Left lung (tissue), 10 donors: ENCODE results near the gene KRTAP10-12. TPM values are rescaled to one million over a fixed set of nuclear protein-coding genes. Genes with fewer than 3 reads are reported as not detected.

Source experiments
- ATAC-seq: fragments of 200-7000 bp; cut with Tn5 transposase; one replicate; pipeline ENCODE4 v1.9.1; 2020; ENCODE audit warnings: moderate library complexity
- DNase-seq, 4 donors: peaks; one replicate each; pipeline ENCODE4 v3.0.0-alpha.2; 2013 to 2020
- H3K27ac ChIP-seq, 2 donors: fragments of 200-600 bp; sonication (generic) in 1 of 2; one replicate each; pipeline versions ENCODE4 v1.5.0 to v1.8.0; 2020 to 2021
- H3K27me3 ChIP-seq, 2 donors: fragments of 200-600 bp; sonication (generic) in 1 of 2; one replicate each; pipeline versions ENCODE4 v1.5.0 to v1.8.0; 2020 to 2021
- H3K36me3 ChIP-seq, 2 donors: fragments of 200-600 bp; sonication (generic) in 1 of 2; one replicate each; pipeline versions ENCODE4 v1.5.0 to v1.8.0; 2020 to 2021
- H3K4me1 ChIP-seq, 2 donors: fragments of 200-600 bp; one replicate each; pipeline ENCODE4 v1.8.0; 2021
- H3K4me3 ChIP-seq, 2 donors: fragments of 200-600 bp; sonication (generic) in 1 of 2; one replicate each; pipeline versions ENCODE4 v1.5.0 to v1.8.0; 2020 to 2021; ENCODE audit warnings: mild to moderate bottlenecking in 1 of 2
- H3K9me3 ChIP-seq, 2 donors: fragments of 200-600 bp; sonication (generic) in 1 of 2; one replicate each; pipeline versions ENCODE4 v1.5.0 to v1.8.0; 2020 to 2021
- CTCF ChIP-seq, 2 donors: fragments of 200-600 bp; sonication (generic) in 1 of 2; IDR thresholded peaks; one replicate each; pipeline versions ENCODE4 v1.5.0 to v1.8.0; 2021; ENCODE audit warnings: antibody characterized with exemption in 2 of 2
- intact Hi-C, 2 donors: fragments of 100-400 bp; cut with DNase I; formaldehyde crosslinking; loops; one replicate each; pipeline versions ENCODE4 v1.11.2 to v1.14.2; 2022
- polyA plus RNA-seq, 6 donors: library from polyadenylated mRNA; unstranded; fragments of 120-200 nt; gene quantifications; one replicate each; pipeline ENCODE4 v1.2.1, GENCODE V29; 2013; ENCODE audit not compliant: insufficient read length in 6 of 6
- total RNA-seq, 2 donors: library from RNA; stranded (reverse); fragmentation: NEBNext Ultra II Directional; extraction: Animal tissue kit (Norgen Biotek cat#: 25700); gene quantifications; one replicate each; pipeline ENCODE4 v1.2.1, GENCODE V29; 2021
- donor health status: DM: no; HTN: yes; CAD: no.
- donor health status: DM: no; HTN: no; CAD: no.

Gene KRTAP10-12
- total and polyA plus RNA-seq, 8 donors = not detected

- H3K36me3 ChIP-seq = no peaks in the 10 kb centered on the region
- no peak overlapping the region for H3K27ac ChIP-seq
- DNase-seq (peak in 2 of 4 donors; percentile 55 to 60), ATAC-seq (peak; percentile 88)
- no peaks in the 10 kb centered on the region for H3K9me3 ChIP-seq
- no peak overlapping the region for H3K4me3 ChIP-seq
- H3K4me1 ChIP-seq = peaks cover 6 to 13% of the 10 kb centered on the region in 2 donors
- no peak for TF ChIP-seq CTCF (IDR thresholded peaks at IDR 0.05)
- intact Hi-C loops = no loop called here
- H3K27me3 ChIP-seq = peaks cover 78 to 99% of the 10 kb centered on the region in 2 donors
Observed at GRCh38 chr21:44710756-44711326, 13.9 kb downstream of the KRTAP10-12 start.

- TF ChIP-seq CTCF (IDR thresholded peaks at IDR 0.05) = no peak
- ATAC-seq (peak; percentile 13), DNase-seq (peak in 2 of 4 donors; percentile 26 to 28)
- no peaks in the 10 kb centered on the region for H3K9me3 ChIP-seq
- intact Hi-C loops = no loop called here
- peaks cover 71 to 92% of the 10 kb centered on the region in 2 donors for H3K27me3 ChIP-seq
- H3K4me1 ChIP-seq = peaks cover 6 to 13% of the 10 kb centered on the region in 2 donors
- no peak within 1 kb of the TSS for H3K4me3 ChIP-seq
- H3K27ac ChIP-seq = no peak within 1 kb of the TSS
- H3K36me3 ChIP-seq = no peaks in the 10 kb centered on the region
Observed at GRCh38 chr21:44711327-44712202, 14.6 kb downstream of the KRTAP10-12 start, which contains the start of gene TSPEAR. TSPEAR (minus strand) TSS chr21:44711572; CDS start chr21:44711514, 58 bp downstream.

GRCh38 chr21:44712203-44713028 lies 15.4 kb downstream of the KRTAP10-12 start:
- Histone ChIP-seq H3K4me3 (no peak overlapping the region), H3K27me3 (peaks cover 62 to 90% of the 10 kb centered on the region in 2 donors), H3K36me3 (no peaks in the 10 kb centered on the region), H3K4me1 (peaks cover 6 to 13% of the 10 kb centered on the region in 2 donors), H3K27ac (no peak overlapping the region), H3K9me3 (no peaks in the 10 kb centered on the region)
- TF ChIP-seq CTCF (IDR thresholded peaks at IDR 0.05) = no peak
- DNase-seq (peak in 1 of 4 donors; percentile 4), ATAC-seq (no peak)
- intact Hi-C loops = no loop called here

GRCh38 chr21:44713130-44713529 lies 16.2 kb downstream of the KRTAP10-12 start:
- peaks cover 6 to 13% of the 10 kb centered on the region in 2 donors for H3K4me1 ChIP-seq
- H3K4me3 ChIP-seq = no peak overlapping the region
- no peak for TF ChIP-seq CTCF (IDR thresholded peaks at IDR 0.05)
- H3K9me3 ChIP-seq = no peaks in the 10 kb centered on the region
- peaks cover 57 to 89% of the 10 kb centered on the region in 2 donors for H3K27me3 ChIP-seq
- no peaks in the 10 kb centered on the region for H3K36me3 ChIP-seq
- H3K27ac ChIP-seq = no peak overlapping the region
- DNase-seq (peak in 1 of 4 donors; percentile 9), ATAC-seq (no peak)
- intact Hi-C loops = no loop called here
